ENCODE data around the gene MX2.

DNA sequence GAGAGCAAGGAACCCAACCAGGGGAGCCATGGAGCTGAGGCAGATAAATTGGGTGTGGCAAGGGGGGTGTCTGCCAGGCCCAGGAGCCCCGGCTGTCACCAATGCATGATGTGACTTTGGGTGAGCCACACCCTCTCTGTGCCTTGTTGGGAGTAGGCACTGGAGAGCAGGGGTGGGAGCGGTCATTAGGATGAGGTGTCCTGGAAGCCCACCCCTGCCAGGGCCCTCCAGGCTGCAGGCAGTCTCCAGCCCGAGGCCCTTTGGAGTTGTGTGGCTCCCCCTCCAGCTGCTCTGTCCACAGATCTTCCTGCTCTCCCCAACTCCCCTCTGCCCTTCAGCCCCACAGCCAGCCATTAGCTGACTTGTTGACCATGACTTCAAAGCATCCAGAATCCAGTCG is 11.4 kb downstream of the MX2 start:
- TF ChIP-seq GABPA (tag; conservative IDR thresholded peaks at IDR 0.05; ENCODE audit: low read depth) (no peak), TCF7L2 (IDR thresholded peaks at IDR 0.05; ENCODE audit: low read depth, low read length) (no peak), FOSL1 (tag; conservative IDR thresholded peaks at IDR 0.05) (no peak), ZBTB7A (IDR thresholded peaks at IDR 0.05; ENCODE audit: borderline replicate concordance, control insufficient read depth, low read depth, low read length) (no peak)
- TF ChIP-seq, protein P1, sequence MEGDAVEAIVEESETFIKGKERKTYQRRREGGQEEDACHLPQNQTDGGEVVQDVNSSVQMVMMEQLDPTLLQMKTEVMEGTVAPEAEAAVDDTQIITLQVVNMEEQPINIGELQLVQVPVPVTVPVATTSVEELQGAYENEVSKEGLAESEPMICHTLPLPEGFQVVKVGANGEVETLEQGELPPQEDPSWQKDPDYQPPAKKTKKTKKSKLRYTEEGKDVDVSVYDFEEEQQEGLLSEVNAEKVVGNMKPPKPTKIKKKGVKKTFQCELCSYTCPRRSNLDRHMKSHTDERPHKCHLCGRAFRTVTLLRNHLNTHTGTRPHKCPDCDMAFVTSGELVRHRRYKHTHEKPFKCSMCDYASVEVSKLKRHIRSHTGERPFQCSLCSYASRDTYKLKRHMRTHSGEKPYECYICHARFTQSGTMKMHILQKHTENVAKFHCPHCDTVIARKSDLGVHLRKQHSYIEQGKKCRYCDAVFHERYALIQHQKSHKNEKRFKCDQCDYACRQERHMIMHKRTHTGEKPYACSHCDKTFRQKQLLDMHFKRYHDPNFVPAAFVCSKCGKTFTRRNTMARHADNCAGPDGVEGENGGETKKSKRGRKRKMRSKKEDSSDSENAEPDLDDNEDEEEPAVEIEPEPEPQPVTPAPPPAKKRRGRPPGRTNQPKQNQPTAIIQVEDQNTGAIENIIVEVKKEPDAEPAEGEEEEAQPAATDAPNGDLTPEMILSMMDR (IDR thresholded peaks at IDR 0.05 in 2 of 3, conservative IDR thresholded peaks at IDR 0.05 in 1 of 3; ENCODE audit: insufficient read depth in 2 of 3, low read depth in 1 of 3, low read length in 3 of 3), result no peak
- TF ChIP-seq, protein P2, sequence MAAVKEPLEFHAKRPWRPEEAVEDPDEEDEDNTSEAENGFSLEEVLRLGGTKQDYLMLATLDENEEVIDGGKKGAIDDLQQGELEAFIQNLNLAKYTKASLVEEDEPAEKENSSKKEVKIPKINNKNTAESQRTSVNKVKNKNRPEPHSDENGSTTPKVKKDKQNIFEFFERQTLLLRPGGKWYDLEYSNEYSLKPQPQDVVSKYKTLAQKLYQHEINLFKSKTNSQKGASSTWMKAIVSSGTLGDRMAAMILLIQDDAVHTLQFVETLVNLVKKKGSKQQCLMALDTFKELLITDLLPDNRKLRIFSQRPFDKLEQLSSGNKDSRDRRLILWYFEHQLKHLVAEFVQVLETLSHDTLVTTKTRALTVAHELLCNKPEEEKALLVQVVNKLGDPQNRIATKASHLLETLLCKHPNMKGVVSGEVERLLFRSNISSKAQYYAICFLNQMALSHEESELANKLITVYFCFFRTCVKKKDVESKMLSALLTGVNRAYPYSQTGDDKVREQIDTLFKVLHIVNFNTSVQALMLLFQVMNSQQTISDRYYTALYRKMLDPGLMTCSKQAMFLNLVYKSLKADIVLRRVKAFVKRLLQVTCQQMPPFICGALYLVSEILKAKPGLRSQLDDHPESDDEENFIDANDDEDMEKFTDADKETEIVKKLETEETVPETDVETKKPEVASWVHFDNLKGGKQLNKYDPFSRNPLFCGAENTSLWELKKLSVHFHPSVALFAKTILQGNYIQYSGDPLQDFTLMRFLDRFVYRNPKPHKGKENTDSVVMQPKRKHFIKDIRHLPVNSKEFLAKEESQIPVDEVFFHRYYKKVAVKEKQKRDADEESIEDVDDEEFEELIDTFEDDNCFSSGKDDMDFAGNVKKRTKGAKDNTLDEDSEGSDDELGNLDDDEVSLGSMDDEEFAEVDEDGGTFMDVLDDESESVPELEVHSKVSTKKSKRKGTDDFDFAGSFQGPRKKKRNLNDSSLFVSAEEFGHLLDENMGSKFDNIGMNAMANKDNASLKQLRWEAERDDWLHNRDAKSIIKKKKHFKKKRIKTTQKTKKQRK (IDR thresholded peaks at IDR 0.05; ENCODE audit: borderline replicate concordance, low read depth, low read length), result no peak

Data from K562 (cell line).